H1 (cell line): ENCODE measurements around the gene CAMKMT. TPM values are rescaled to one million over a fixed set of nuclear protein-coding genes. Genes with fewer than 3 reads are reported as not detected.

Experiments
- ATF3 ChIP-seq: IDR thresholded peaks from 2 replicates; pipeline ENCODE4 v1.6.1; 2011; ENCODE audit warnings: low read depth, mild to moderate bottlenecking, low read length; ENCODE audit not compliant: insufficient read depth
- BACH1 ChIP-seq: IDR thresholded peaks from 2 replicates; pipeline ENCODE4 v1.6.1; 2012; ENCODE audit warnings: low read length, improper control_type of control experiment
- BCL11A ChIP-seq, 2 experiments: IDR thresholded peaks; one replicate each; pipeline ENCODE4 v1.6.1; 2011; ENCODE audit warnings: low read depth in 2 of 2, low read length in 2 of 2, mild to moderate bottlenecking in 2 of 2
- CHD1 ChIP-seq: IDR thresholded peaks from 2 replicates; pipeline ENCODE4 v1.6.1; 2012; ENCODE audit warnings: low read depth, low read length, improper control_type of control experiment
- EP300 ChIP-seq, 2 experiments: IDR thresholded peaks; 1 replicate in 1 of 2; 2 replicates in 1 of 2; pipeline ENCODE4 v1.6.1; 2011 to 2012; ENCODE audit warnings: low read depth in 2 of 2, low read length in 2 of 2, mild to moderate bottlenecking in 2 of 2, borderline replicate concordance in 1 of 2, inconsistent platforms in 1 of 2, moderate library complexity in 1 of 2
- GABPA ChIP-seq: IDR thresholded peaks from 2 replicates; pipeline ENCODE4 v1.6.1; 2011; ENCODE audit warnings: mild to moderate bottlenecking, low read length, moderate library complexity, borderline replicate concordance; ENCODE audit not compliant: insufficient read depth
- JUN ChIP-seq: IDR thresholded peaks from 2 replicates; pipeline ENCODE4 v1.6.1; 2011; ENCODE audit warnings: low read depth, mild to moderate bottlenecking, improper control_type of control experiment, low read length
- JUND ChIP-seq: IDR thresholded peaks from 2 replicates; pipeline ENCODE4 v1.6.1; 2011; ENCODE audit warnings: mild to moderate bottlenecking, improper control_type of control experiment, low read length
- KDM4A ChIP-seq: IDR thresholded peaks from one replicate; pipeline ENCODE4 v1.7.1; 2012; ENCODE audit warnings: low read depth, mild to moderate bottlenecking, moderate library complexity, low read length, inconsistent platforms; ENCODE audit not compliant: severe bottlenecking
- KDM5A ChIP-seq: fragments of 200-600 bp; IDR thresholded peaks from 2 replicates; pipeline ENCODE4 v1.7.1; 2012; ENCODE audit warnings: mild to moderate bottlenecking, low read length, inconsistent platforms, mixed read lengths
- POLR2A ChIP-seq, 2 experiments: IDR thresholded peaks; 1 replicate in 1 of 2; 2 replicates in 1 of 2; pipeline ENCODE4 v1.6.1; 2011; ENCODE audit warnings: low read depth in 2 of 2, low read length in 2 of 2, mild to moderate bottlenecking in 2 of 2; ENCODE audit errors: control extremely low read depth in 1 of 2
- POLR2AphosphoS5 ChIP-seq: IDR thresholded peaks from 2 replicates; pipeline ENCODE4 v1.6.1; 2011; ENCODE audit warnings: low read depth, low read length
- RBBP5 ChIP-seq: IDR thresholded peaks from 2 replicates; pipeline ENCODE4 v1.7.1; 2012; ENCODE audit warnings: low read depth, mild to moderate bottlenecking, inconsistent platforms, low read length, moderate library complexity, borderline replicate concordance
- RNF2 ChIP-seq: fragments of 200-900, 300-1000 bp; sonication (generic); IDR thresholded peaks from 2 replicates; pipeline ENCODE4 v1.7.1; 2016; ENCODE audit warnings: borderline replicate concordance, low read depth, mild to moderate bottlenecking, antibody characterized with exemption, low read length; ENCODE audit not compliant: poor library complexity, severe bottlenecking; ENCODE audit errors: missing control alignments
- SIN3A ChIP-seq, 2 experiments: IDR thresholded peaks in 1 of 2; conservative IDR thresholded peaks in 1 of 2; 2 replicates each; pipeline ENCODE4 v1.6.1; 2011 to 2012; ENCODE audit warnings: low read length in 2 of 2, improper control_type of control experiment in 1 of 2, low read depth in 1 of 2, mild to moderate bottlenecking in 1 of 2
- SP4 ChIP-seq: IDR thresholded peaks from 2 replicates; pipeline ENCODE4 v1.6.1; 2012; ENCODE audit warnings: low read length, inconsistent platforms
- SUZ12 ChIP-seq: fragments of 200-600 bp; sonication (generic); IDR thresholded peaks from 2 replicates; pipeline ENCODE4 v1.6.1; 2012; ENCODE audit warnings: mild to moderate bottlenecking, inconsistent platforms, low read length, moderate library complexity, mixed read lengths
- TAF1 ChIP-seq: IDR thresholded peaks from 2 replicates; pipeline ENCODE4 v1.6.1; 2011; ENCODE audit warnings: mild to moderate bottlenecking, low read depth, low read length
- TCF12 ChIP-seq: IDR thresholded peaks from 2 replicates; pipeline ENCODE4 v1.6.1; 2011; ENCODE audit warnings: low read depth, mild to moderate bottlenecking, low read length
- TEAD4 ChIP-seq: IDR thresholded peaks from 2 replicates; pipeline ENCODE4 v1.6.1; 2012; ENCODE audit warnings: low read depth, low read length, inconsistent platforms, mixed read lengths
- polyA plus RNA-seq, 7 experiments: library from polyadenylated mRNA; depleted of rRNA in 3 of 7; stranded (reverse) in 5 of 7; unstranded in 2 of 7; fragments of >200 nt in 5 of 7; fragments of 200-250 nt in 2 of 7; gene quantifications; 1 replicate in 5 of 7; 2 replicates in 1 of 7; 4 replicates in 1 of 7; pipeline versions ENCODE4 v1.2.1 to v1.2.3, GENCODE V29; 2011 to 2013; ENCODE audit warnings: missing spikeins in 2 of 7, mixed read lengths in 2 of 7
- total RNA-seq: library from RNA; stranded (reverse); fragmentation: NEBNext Ultra II Directional; extraction: Animal tissue kit (Norgen Biotek cat#: 25700); gene quantifications from 2 replicates; pipeline ENCODE4 v1.2.1, GENCODE V29; 2021

The CAMKMT gene
- total and polyA plus RNA-seq, 2 of the 8 experiments (the other 6 are each of a cell fraction or from before 2014, with no cell fraction given): 14.7 to 22.4 TPM

GRCh38 chr2:44479127-44479887, 117.6 kb downstream of the CAMKMT start (continued):
- no peak for TF ChIP-seq GABPA
- TF ChIP-seq SUZ12: no peak
- TF ChIP-seq TCF12: no peak
- TF ChIP-seq ATF3: 0 out of 2 replicates have a peak, but pooled peaks have one; percentile 57
- TF ChIP-seq RNF2: no peak
- no peak for TF ChIP-seq TAF1
- peak; percentile 77 for TF ChIP-seq JUND
- TF ChIP-seq RBBP5: no peak
- no peak for TF ChIP-seq EP300 (IDR thresholded peaks at IDR 0.05; ENCODE audit: borderline replicate concordance in 1 of 2, low read depth in 2 of 2, low read length in 2 of 2)
- TF ChIP-seq BCL11A (IDR thresholded peaks at IDR 0.05; ENCODE audit: low read depth in 2 of 2, low read length in 2 of 2): no peak
- no peak for TF ChIP-seq POLR2A (IDR thresholded peaks at IDR 0.05; ENCODE audit: control extremely low read depth in 1 of 2, low read depth in 2 of 2, low read length in 2 of 2)
- TF ChIP-seq TEAD4: peak; percentile 69
- no peak for TF ChIP-seq JUN
- TF ChIP-seq SP4: no peak
- TF ChIP-seq KDM5A: no peak
- TF ChIP-seq CHD1: no peak
- TF ChIP-seq BACH1: no peak
- no peak for TF ChIP-seq SIN3A (conservative IDR thresholded peaks at IDR 0.05 in 1 of 2, IDR thresholded peaks at IDR 0.05 in 1 of 2; ENCODE audit: low read depth in 1 of 2, low read length in 2 of 2)
- TF ChIP-seq KDM4A: no peak
- no peak for TF ChIP-seq POLR2AphosphoS5
